HCT116 (cell line): ENCODE data around the gene B3GNT2. TPM values are rescaled to one million over a fixed set of nuclear protein-coding genes. Genes with fewer than 3 reads are reported as not detected.

Source experiments
- ATAC-seq: fragments of 200-7000 bp; cut with Tn5 transposase; 2 replicates; pipeline ENCODE4 v1.9.1; 2020; ENCODE audit warnings: mild to moderate bottlenecking, moderate library complexity
- BruUV-seq: library from RNA; stranded (reverse); fragments of 400-500 nt; replicated peaks from 2 replicates; lab custom pipeline; 2021; lab: Mats Ljungman, UMichigan
- CTCF ChIA-PET: fragments of 300-600 bp; sonication (Branson Sonifier 250); formaldehyde crosslinking; loops from one replicate; lab custom pipeline; 2021; ENCODE audit warnings: antibody characterized with exemption; lab: Charles Lee
- POLR2A ChIA-PET: fragments of 300-600, 350-600 bp; sonication (Branson Sonifier 250); formaldehyde crosslinking; loops from one replicate; lab custom pipeline; 2021; ENCODE audit warnings: antibody characterized with exemption; lab: Charles Lee
- RAD21 ChIA-PET, 2 experiments: fragments of 300-600 bp; sonication (Branson Sonifier 250); formaldehyde crosslinking; loops; one replicate each; lab custom pipeline; 2023; ENCODE audit warnings: low total read pairs in 2 of 2; ENCODE audit not compliant: uncharacterized antibody in 2 of 2, unreplicated experiment in 2 of 2, low non-redundant PET in 1 of 2; lab: Charles Lee
- DNase-seq: peaks from one replicate; pipeline ENCODE4 v3.0.0-alpha.2; 2010; ENCODE audit warnings: low read depth, low spot score
- H2AFZ ChIP-seq: fragments of 200-600 bp; shearing (Covaris generic), sonication (generic); 2 replicates; pipeline ENCODE4 v1.6.1; 2017; ENCODE audit warnings: low read depth, mixed run types, mixed read lengths, antibody characterized with exemption, low read length; ENCODE audit not compliant: poor library complexity, severe bottlenecking
- H3K27ac ChIP-seq: 2 replicates; pipeline ENCODE4 v1.5.1; 2012; ENCODE audit warnings: low read depth, low read length
- H3K27me3 ChIP-seq: fragments of 200-600 bp; sonication (generic); 2 replicates; pipeline ENCODE4 v1.6.1; 2016; ENCODE audit warnings: mixed run types, low read length, mixed read lengths; ENCODE audit not compliant: insufficient read depth
- H3K36me3 ChIP-seq, 2 experiments: fragments of 200-500 bp in 1 of 2; fragments of 200-600 bp in 1 of 2; sonication (Bioruptor generic) in 1 of 2; sonication (generic) in 1 of 2; 2 replicates each; pipeline versions ENCODE4 v1.5.1 to v1.6.1; 2014 to 2016; ENCODE audit warnings: low read length in 2 of 2, inconsistent platforms in 1 of 2, mixed read lengths in 1 of 2, mixed run types in 1 of 2; ENCODE audit not compliant: insufficient read depth in 2 of 2, control insufficient read depth in 1 of 2
- H3K4me1 ChIP-seq, 2 experiments: fragments of 200-600 bp in 1 of 2; sonication (generic) in 1 of 2; 2 replicates each; pipeline versions ENCODE4 v1.5.1 to v1.6.1; 2012 to 2017; ENCODE audit warnings: low read length in 2 of 2, inconsistent platforms in 1 of 2, mild to moderate bottlenecking in 1 of 2, mixed read lengths in 1 of 2, mixed run types in 1 of 2, moderate library complexity in 1 of 2; ENCODE audit not compliant: insufficient read depth in 2 of 2, control insufficient read depth in 1 of 2
- H3K4me2 ChIP-seq: fragments of 200-600 bp; sonication (generic); 2 replicates; pipeline ENCODE4 v1.6.1; 2017; ENCODE audit warnings: mixed run types, low read length, mixed read lengths
- H3K4me3 ChIP-seq, 2 experiments: fragments of 200-600 bp in 1 of 2; sonication (generic) in 1 of 2; replicated peaks in 1 of 2; 2 replicates each; pipeline ENCODE4 v1.5.1; 2011 to 2016; ENCODE audit warnings: low read length in 2 of 2, control low read depth in 1 of 2, low read depth in 1 of 2, mild to moderate bottlenecking in 1 of 2, mixed read lengths in 1 of 2, mixed run types in 1 of 2
- H3K79me2 ChIP-seq: fragments of 200-600 bp; sonication (generic); 2 replicates; pipeline ENCODE4 v1.6.1; 2017; ENCODE audit warnings: mild to moderate bottlenecking, mixed run types, low read length, moderate library complexity, mixed read lengths; ENCODE audit not compliant: insufficient read depth
- H3K9ac ChIP-seq: fragments of 200-600 bp; sonication (generic); 2 replicates; pipeline ENCODE4 v1.6.1; 2016; ENCODE audit warnings: low read length, mixed read lengths
- H3K9me2 ChIP-seq: fragments of 200-600 bp; sonication (generic), shearing (Covaris generic); 2 replicates; pipeline ENCODE4 v1.6.1; 2017; ENCODE audit warnings: mixed run types, mild to moderate bottlenecking, moderate library complexity; ENCODE audit not compliant: insufficient read depth
- H3K9me3 ChIP-seq, 2 experiments: fragments of 200-500 bp in 1 of 2; fragments of 200-600 bp in 1 of 2; sonication (Bioruptor generic) in 1 of 2; sonication (generic) in 1 of 2; 2 replicates each; pipeline ENCODE4 v1.6.1; 2014 to 2017; ENCODE audit warnings: low read length in 2 of 2, mixed read lengths in 2 of 2, inconsistent platforms in 1 of 2, low read depth in 1 of 2, mild to moderate bottlenecking in 1 of 2, mixed run types in 1 of 2, moderate library complexity in 1 of 2; ENCODE audit not compliant: control insufficient read depth in 1 of 2, insufficient read depth in 1 of 2
- H4K20me1 ChIP-seq: fragments of 200-600 bp; sonication (generic), shearing (Covaris generic); 2 replicates; pipeline ENCODE4 v1.6.1; 2017; ENCODE audit warnings: mixed run types, mild to moderate bottlenecking, moderate library complexity; ENCODE audit not compliant: insufficient read depth
- CEBPB ChIP-seq: IDR thresholded peaks from 2 replicates; pipeline ENCODE4 v1.6.1; 2012; ENCODE audit warnings: low read depth
- EGR1 ChIP-seq: IDR thresholded peaks from 2 replicates; pipeline ENCODE4 v1.6.1; 2012; ENCODE audit warnings: low read depth
- ELF1 ChIP-seq: IDR thresholded peaks from 2 replicates; pipeline ENCODE4 v1.6.1; 2012; ENCODE audit warnings: low read depth, borderline replicate concordance
- EZH2phosphoT487 ChIP-seq: fragments of 200-600 bp; IDR thresholded peaks from 2 replicates; pipeline ENCODE4 v1.6.1; 2018; ENCODE audit warnings: antibody characterized with exemption, borderline replicate concordance
- FOSL1 ChIP-seq: IDR thresholded peaks from 2 replicates; pipeline ENCODE4 v1.6.1; 2012; ENCODE audit warnings: low read depth
- JUND ChIP-seq: IDR thresholded peaks from 2 replicates; pipeline ENCODE4 v1.6.1; 2012
- MAX ChIP-seq: IDR thresholded peaks from 2 replicates; pipeline ENCODE4 v1.6.1; 2012
- POLR2AphosphoS5 ChIP-seq: IDR thresholded peaks from 2 replicates; pipeline ENCODE4 v1.6.1; 2011; ENCODE audit warnings: mild to moderate bottlenecking, low read depth, low read length, moderate library complexity
- RAD21 ChIP-seq: IDR thresholded peaks from 2 replicates; pipeline ENCODE4 v1.6.1; 2012; ENCODE audit warnings: low read depth, mild to moderate bottlenecking
- REST ChIP-seq: IDR thresholded peaks from 2 replicates; pipeline ENCODE4 v1.6.1; 2012; ENCODE audit warnings: low read depth
- SIN3A ChIP-seq: IDR thresholded peaks from 2 replicates; pipeline ENCODE4 v1.6.1; 2012; ENCODE audit warnings: low read depth
- TCF7L2 ChIP-seq: IDR thresholded peaks from 2 replicates; pipeline ENCODE4 v1.7.0; 2011; ENCODE audit warnings: borderline replicate concordance, inconsistent platforms; ENCODE audit not compliant: insufficient read depth, insufficient read length; ENCODE audit errors: extremely low read depth
- YY1 ChIP-seq: IDR thresholded peaks from 2 replicates; pipeline ENCODE4 v1.6.1; 2011; ENCODE audit warnings: low read length, low read depth, moderate library complexity, mild to moderate bottlenecking; ENCODE audit not compliant: insufficient replicate concordance; ENCODE audit errors: extremely low read depth
- ZNF274 ChIP-seq: fragments of 200-500 bp; sonication (Bioruptor generic); IDR thresholded peaks from 2 replicates; pipeline ENCODE4 v1.6.1; 2014; ENCODE audit warnings: mild to moderate bottlenecking, low read depth, low read length, inconsistent platforms
- intact Hi-C: fragments of 100-400 bp; cut with micrococcal nuclease; formaldehyde crosslinking; loops from 2 replicates; pipeline ENCODE4 v1.10.0; 2022
- total RNA-seq: library from RNA; stranded (reverse); gene quantifications from one replicate; pipeline ENCODE4 v1.2.1, GENCODE V29; 2021; ENCODE audit not compliant: unreplicated experiment

Gene B3GNT2
- total RNA-seq, 1 experiment from 2014 or later, result 21.5 TPM

- CTCF ChIA-PET, result no interaction called here
Measured at GRCh38 chr2:62185475-62186155, 10.3 kb upstream of the B3GNT2 start.

GRCh38 chr2:62186156-62186905 is 9.6 kb upstream of the B3GNT2 start:
- Histone ChIP-seq H3K36me3 (no peaks in the 10 kb centered on the region), H4K20me1 (no peaks in the 10 kb centered on the region), H3K9ac (no peak overlapping the region), H3K9me3 (no peaks in the 10 kb centered on the region), H3K4me3 (no peak overlapping the region), H2AFZ (no peak overlapping the region), H3K27me3 (no peaks in the 10 kb centered on the region), H3K4me1 (no peaks in the 10 kb centered on the region), H3K27ac (no peak overlapping the region), H3K9me2 (no peaks in the 10 kb centered on the region), H3K4me2 (no peak overlapping the region), H3K79me2 (no peaks in the 10 kb centered on the region)
- ATAC-seq (no peak), DNase-seq (no peak)
- ChIA-PET RAD21 (no interaction called here), CTCF (no interaction called here), POLR2A (no interaction called here)
- intact Hi-C loops, result no loop called here
- BruUV-seq, result no TSS peak
- TF ChIP-seq YY1 (no peak), REST (no peak), MAX (no peak), FOSL1 (no peak), EZH2phosphoT487 (no peak), TCF7L2 (no peak), JUND (no peak), ELF1 (no peak)

More at GRCh38 chr2:62185475-62186155, 10.3 kb upstream of the B3GNT2 start:
- H3K27me3 ChIP-seq, result no peaks in the 10 kb centered on the region
- ATAC-seq (no peak), DNase-seq (no peak)
- RAD21 ChIA-PET, result no interaction called here
- no peak overlapping the region for H3K27ac ChIP-seq
- H3K36me3 ChIP-seq, result no peaks in the 10 kb centered on the region
- H3K9ac ChIP-seq, result no peak overlapping the region
- H3K9me3 ChIP-seq, result no peaks in the 10 kb centered on the region
- H3K4me3 ChIP-seq, result no peak overlapping the region
- POLR2A ChIA-PET, result no interaction called here
- no peaks in the 10 kb centered on the region for H3K79me2 ChIP-seq
- TF ChIP-seq SIN3A (no peak), POLR2AphosphoS5 (no peak), MAX (no peak), EGR1 (no peak), ELF1 (no peak), CEBPB (no peak), RAD21 (no peak), JUND (no peak), EZH2phosphoT487 (no peak), TCF7L2 (no peak), ZNF274 (no peak)
- no peaks in the 10 kb centered on the region for H3K4me1 ChIP-seq
- BruUV-seq, result no TSS peak
- H3K4me2 ChIP-seq, result no peak overlapping the region
- no peaks in the 10 kb centered on the region for H4K20me1 ChIP-seq
- no peak overlapping the region for H2AFZ ChIP-seq
- H3K9me2 ChIP-seq, result no peaks in the 10 kb centered on the region
- intact Hi-C loops, result no loop called here
